ENCODE data around the gene RALB.

GRCh38 chr2:120221616-120222015 is 31.0 kb upstream of the RALB start:
- TF ChIP-seq, protein P1, sequence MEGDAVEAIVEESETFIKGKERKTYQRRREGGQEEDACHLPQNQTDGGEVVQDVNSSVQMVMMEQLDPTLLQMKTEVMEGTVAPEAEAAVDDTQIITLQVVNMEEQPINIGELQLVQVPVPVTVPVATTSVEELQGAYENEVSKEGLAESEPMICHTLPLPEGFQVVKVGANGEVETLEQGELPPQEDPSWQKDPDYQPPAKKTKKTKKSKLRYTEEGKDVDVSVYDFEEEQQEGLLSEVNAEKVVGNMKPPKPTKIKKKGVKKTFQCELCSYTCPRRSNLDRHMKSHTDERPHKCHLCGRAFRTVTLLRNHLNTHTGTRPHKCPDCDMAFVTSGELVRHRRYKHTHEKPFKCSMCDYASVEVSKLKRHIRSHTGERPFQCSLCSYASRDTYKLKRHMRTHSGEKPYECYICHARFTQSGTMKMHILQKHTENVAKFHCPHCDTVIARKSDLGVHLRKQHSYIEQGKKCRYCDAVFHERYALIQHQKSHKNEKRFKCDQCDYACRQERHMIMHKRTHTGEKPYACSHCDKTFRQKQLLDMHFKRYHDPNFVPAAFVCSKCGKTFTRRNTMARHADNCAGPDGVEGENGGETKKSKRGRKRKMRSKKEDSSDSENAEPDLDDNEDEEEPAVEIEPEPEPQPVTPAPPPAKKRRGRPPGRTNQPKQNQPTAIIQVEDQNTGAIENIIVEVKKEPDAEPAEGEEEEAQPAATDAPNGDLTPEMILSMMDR (IDR thresholded peaks at IDR 0.05): no peak
- TF ChIP-seq ZFX (IDR thresholded peaks at IDR 0.05; ENCODE audit: borderline replicate concordance): no peak
